T-helper 1 cell treated with Interleukin-12 subunit alpha and Interleukin-12 subunit beta and Interleukin-4 antibody, amounts not matched to agents 30 μg/mL and 1 μg/mL, for 36 hours (primary cell): Measurements from ENCODE around the gene DEFB124.

Experiments
- H3K27ac Mint-ChIP-seq: one replicate; pipeline ENCODE4 v1.8.0; 2021; ENCODE audit warnings: mild to moderate bottlenecking, mixed read lengths
- H3K27me3 Mint-ChIP-seq: one replicate; pipeline ENCODE4 v1.8.0; 2021; ENCODE audit warnings: low read depth, mixed read lengths
- H3K36me3 Mint-ChIP-seq: one replicate; pipeline ENCODE4 v1.8.0; 2021; ENCODE audit warnings: low read depth, mixed read lengths
- H3K4me1 Mint-ChIP-seq: one replicate; pipeline ENCODE4 v1.8.0; 2021; ENCODE audit warnings: low read depth, mixed read lengths
- H3K4me3 Mint-ChIP-seq: one replicate; pipeline ENCODE4 v1.8.0; 2021; ENCODE audit warnings: mild to moderate bottlenecking, moderate library complexity, mixed read lengths
- H3K9me3 Mint-ChIP-seq: one replicate; pipeline ENCODE4 v1.8.0; 2021; ENCODE audit warnings: mixed read lengths

The DEFB124 gene

DNA sequence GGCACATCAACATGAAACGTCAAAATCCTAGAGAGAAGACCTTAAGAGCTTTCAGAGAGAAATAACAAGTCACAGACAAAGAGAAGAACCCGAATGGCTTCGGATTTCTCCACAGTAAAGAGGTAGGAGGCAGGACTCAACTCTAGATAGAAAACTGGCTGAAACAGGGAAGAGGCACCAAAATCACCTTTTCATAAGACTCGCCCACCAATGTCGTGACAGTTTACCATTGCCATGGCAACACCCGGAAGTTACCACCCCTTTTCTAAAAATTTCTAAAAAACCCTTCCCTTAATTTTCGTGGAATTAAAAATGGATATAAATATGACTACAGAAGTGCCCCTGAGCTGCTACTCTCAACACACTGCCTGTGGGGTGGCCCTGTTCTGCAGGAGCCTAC is 56.6 kb downstream of the DEFB124 start:
- no peak overlapping the region for H3K27ac Mint-ChIP-seq
- no peaks in the 10 kb centered on the region for H3K36me3 Mint-ChIP-seq
- H3K27me3 Mint-ChIP-seq = peaks cover 7% of the 10 kb centered on the region
- no peak overlapping the region for H3K4me3 Mint-ChIP-seq
- H3K4me1 Mint-ChIP-seq = no peaks in the 10 kb centered on the region
- peaks cover 3% of the 10 kb centered on the region for H3K9me3 Mint-ChIP-seq

DNA sequence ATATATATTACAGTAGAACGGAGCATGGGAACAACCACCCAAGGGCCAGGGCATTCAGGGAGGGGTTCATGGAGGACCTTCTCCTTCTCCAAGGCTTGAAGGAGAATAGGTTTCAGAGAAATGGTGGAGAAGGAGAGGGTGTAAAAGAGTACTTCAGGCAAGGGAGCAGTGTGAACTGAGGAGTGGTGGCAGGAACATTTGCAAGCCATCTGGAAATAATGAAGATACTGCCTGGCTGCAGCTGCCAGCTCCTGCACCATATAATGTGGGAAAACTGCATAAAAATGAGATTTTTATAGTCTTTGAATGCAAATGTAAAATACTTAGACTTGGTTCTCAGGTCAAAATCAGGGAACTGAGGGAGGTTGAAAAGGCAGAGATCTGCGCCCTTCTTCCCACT is 59.3 kb downstream of the DEFB124 start:
- peaks cover 3% of the 10 kb centered on the region for H3K9me3 Mint-ChIP-seq
- peaks cover 4% of the 10 kb centered on the region for H3K27me3 Mint-ChIP-seq
- H3K4me1 Mint-ChIP-seq = no peaks in the 10 kb centered on the region
- H3K27ac Mint-ChIP-seq = no peak overlapping the region
- no peak overlapping the region for H3K4me3 Mint-ChIP-seq
- H3K36me3 Mint-ChIP-seq = no peaks in the 10 kb centered on the region
